Body of pancreas (tissue), 4 donors: Measurements from ENCODE around the gene MAGI1. TPM values are rescaled to one million over a fixed set of nuclear protein-coding genes. Genes with fewer than 3 reads are reported as not detected.

Experiments
- ATAC-seq: fragments of 150-250 bp; one replicate; pipeline ENCODE4 v1.9.1; 2016
- DNase-seq, 4 donors: peaks; one replicate each; pipeline ENCODE4 v3.0.0-alpha.2; 2019
- H3K27ac ChIP-seq, 4 donors: fragments of 200-600 bp; sonication (generic); 1 replicate in 3 of 4; 2 replicates in 1 of 4; pipeline versions ENCODE4 v1.5.1 to v1.6.1; 2016 to 2019; ENCODE audit warnings: mild to moderate bottlenecking in 1 of 4, mixed read lengths in 1 of 4, moderate library complexity in 1 of 4
- H3K27me3 ChIP-seq, 2 donors: fragments of 200-600 bp; sonication (generic); one replicate each; pipeline ENCODE4 v1.6.0; 2016; ENCODE audit warnings: mild to moderate bottlenecking in 1 of 2
- H3K36me3 ChIP-seq, 2 donors: fragments of 200-600 bp; sonication (generic); replicated peaks in 1 of 2; 2 replicates each; pipeline ENCODE4 v1.5.1; 2016; ENCODE audit warnings: low read depth in 2 of 2; ENCODE audit not compliant: insufficient read depth in 1 of 2
- H3K4me1 ChIP-seq: fragments of 200-600 bp; sonication (generic); one replicate; pipeline ENCODE4 v1.6.0; 2016
- H3K4me3 ChIP-seq, 2 donors: fragments of 200-600 bp; sonication (generic); 1 replicate in 1 of 2; 2 replicates in 1 of 2; pipeline ENCODE4 v1.5.1; 2016 to 2019
- H3K9me3 ChIP-seq, 3 donors: fragments of 200-600 bp; sonication (generic); 1 replicate in 2 of 3; 2 replicates in 1 of 3; pipeline ENCODE4 v1.5.1; 2016
- CTCF ChIP-seq, 7 experiments: fragments of 450-650 bp in 4 of 7; fragments of 200-600 bp in 3 of 7; sonication (generic) in 3 of 7; IDR thresholded peaks; one replicate each; pipeline ENCODE4 v1.5.1; 2016 to 2019; ENCODE audit warnings: antibody characterized with exemption in 7 of 7
- POLR2A ChIP-seq, 3 donors: fragments of 450-650 bp; IDR thresholded peaks; one replicate each; pipeline ENCODE4 v1.6.1; 2016; ENCODE audit warnings: antibody characterized with exemption in 3 of 3, mild to moderate bottlenecking in 2 of 3
- WGBS, 2 donors: methylation state at CpG; one replicate each; pipeline ENCODE4 v1.1.5; 2017; 5-methylcytosine and 5-hydroxymethylcytosine counted together
- intact Hi-C: fragments of 100-400 bp; cut with DNase I; formaldehyde crosslinking; loops from one replicate; pipeline ENCODE4 v1.15.1; 2023
- total RNA-seq, 2 donors: library from RNA; depleted of rRNA; stranded (reverse); fragments of >200 nt; gene quantifications; one replicate each; pipeline ENCODE4 v1.1.0, GENCODE V29; 2016

The MAGI1 gene
- total RNA-seq, 2 donors from 2014 or later = 44.2 to 63.6 TPM

GRCh38 chr3:65761446-65762234, 277.1 kb downstream of the MAGI1 start:
- Histone ChIP-seq H3K36me3 (no peaks in the 10 kb centered on the region), H3K4me3 (no peak overlapping the region), H3K27ac (no peak overlapping the region), H3K4me1 (peaks cover 4% of the 10 kb centered on the region), H3K27me3 (no peaks in the 10 kb centered on the region), H3K9me3 (no peaks in the 10 kb centered on the region)
- WGBS, 2 donors = 70 to 80% methylated on average over 9 of the region's 9 CpGs
- no peak for TF ChIP-seq POLR2A (IDR thresholded peaks at IDR 0.05)
- TF ChIP-seq CTCF (IDR thresholded peaks at IDR 0.05) = no peak
- no peak for DNase-seq
- ATAC-seq = no peak
- intact Hi-C loops = no loop called here

GRCh38 chr3:65758876-65759598, 279.7 kb downstream of the MAGI1 start:
- H3K9me3 ChIP-seq = no peaks in the 10 kb centered on the region
- H3K36me3 ChIP-seq = no peaks in the 10 kb centered on the region
- ATAC-seq (no peak), DNase-seq (no peak)
- no peak for TF ChIP-seq CTCF (IDR thresholded peaks at IDR 0.05)
- TF ChIP-seq POLR2A (IDR thresholded peaks at IDR 0.05) = no peak
- 85 to 86% methylated on average over 3 of the region's 3 CpGs for WGBS, 2 donors
- no peak overlapping the region for H3K4me3 ChIP-seq
- no peak overlapping the region for H3K27ac ChIP-seq
- no peaks in the 10 kb centered on the region for H3K27me3 ChIP-seq
- peaks cover 4% of the 10 kb centered on the region for H3K4me1 ChIP-seq
- intact Hi-C loops = no loop called here

- TF ChIP-seq POLR2A (IDR thresholded peaks at IDR 0.05) = no peak
- TF ChIP-seq CTCF (IDR thresholded peaks at IDR 0.05) = no peak
- DNase-seq = no peak
- no peaks in the 10 kb centered on the region for H3K27me3 ChIP-seq
- H3K27ac ChIP-seq = no peak overlapping the region
- WGBS, 2 donors = 73 to 85% methylated on average over 5 of the region's 5 CpGs
- peaks cover 4% of the 10 kb centered on the region for H3K4me1 ChIP-seq
- no peak overlapping the region for H3K4me3 ChIP-seq
- H3K36me3 ChIP-seq = no peaks in the 10 kb centered on the region
- ATAC-seq = no peak
- intact Hi-C loops = no loop called here
- no peaks in the 10 kb centered on the region for H3K9me3 ChIP-seq
Observed at GRCh38 chr3:65758438-65758837, 280.3 kb downstream of the MAGI1 start.

GRCh38 chr3:65752636-65753035, 286.1 kb downstream of the MAGI1 start:
- Histone ChIP-seq H3K9me3 (no peaks in the 10 kb centered on the region), H3K36me3 (no peaks in the 10 kb centered on the region), H3K4me1 (no peaks in the 10 kb centered on the region), H3K27me3 (no peaks in the 10 kb centered on the region), H3K27ac (no peak overlapping the region), H3K4me3 (no peak overlapping the region)
- TF ChIP-seq POLR2A (IDR thresholded peaks at IDR 0.05) = no peak
- TF ChIP-seq CTCF (IDR thresholded peaks at IDR 0.05) = no peak
- no peak for ATAC-seq
- 25 to 38% methylated on average over 1 of the region's 1 CpG for WGBS, 2 donors
- intact Hi-C loops = no loop called here
- DNase-seq = no peak
